CD14-positive monocyte (primary cell): ENCODE measurements around the gene TEAD4. TPM values are rescaled to one million over a fixed set of nuclear protein-coding genes. Genes with fewer than 3 reads are reported as not detected.

Experiments used
- DNase-seq, 3 donors: peaks; one replicate each; pipeline ENCODE4 v3.0.0-alpha.2; 2011 to 2022
- H2AFZ ChIP-seq: 2 replicates; pipeline ENCODE4 v1.6.0; 2012; ENCODE audit warnings: mild to moderate bottlenecking, low read depth, low read length, inconsistent platforms; ENCODE audit not compliant: insufficient read depth, poor library complexity, severe bottlenecking
- H3K27ac ChIP-seq, 2 donors: 1 replicate in 1 of 2; 2 replicates in 1 of 2; pipeline ENCODE4 v1.5.1; 2012 to 2013; ENCODE audit warnings: low read length in 2 of 2, control low read depth in 1 of 2, inconsistent platforms in 1 of 2, low read depth in 1 of 2, mild to moderate bottlenecking in 1 of 2
- H3K27me3 ChIP-seq, 2 donors: one replicate each; pipeline versions ENCODE4 v1.6.0 to v1.6.1; 2011 to 2013; ENCODE audit warnings: low read length in 2 of 2; ENCODE audit not compliant: control insufficient read depth in 2 of 2, insufficient read depth in 2 of 2
- H3K36me3 ChIP-seq, 2 donors: replicated peaks in 1 of 2; 1 replicate in 1 of 2; 2 replicates in 1 of 2; pipeline versions ENCODE4 v1.5.1 to v1.6.1; 2012 to 2013; ENCODE audit warnings: low read length in 2 of 2, control low read depth in 1 of 2, inconsistent platforms in 1 of 2, mild to moderate bottlenecking in 1 of 2; ENCODE audit not compliant: insufficient read depth in 2 of 2, control insufficient read depth in 1 of 2
- H3K4me1 ChIP-seq, 2 donors: 1 replicate in 1 of 2; 2 replicates in 1 of 2; pipeline versions ENCODE4 v1.5.1 to v1.6.1; 2012 to 2013; ENCODE audit warnings: low read length in 2 of 2, control low read depth in 1 of 2, inconsistent platforms in 1 of 2, mild to moderate bottlenecking in 1 of 2, moderate library complexity in 1 of 2; ENCODE audit not compliant: insufficient read depth in 2 of 2, control insufficient read depth in 1 of 2
- H3K4me2 ChIP-seq: replicated peaks from 2 replicates; pipeline ENCODE3; 2012; ENCODE audit warnings: low read length, moderate library complexity, mild to moderate bottlenecking; ENCODE audit not compliant: poor library complexity, severe bottlenecking; ENCODE audit errors: extremely low read depth
- H3K4me3 ChIP-seq, 3 experiments: fragments of 200-600 bp in 1 of 3; sonication (generic) in 1 of 3; replicated peaks in 1 of 3; 1 replicate in 2 of 3; 2 replicates in 1 of 3; pipeline ENCODE4 v1.5.1; 2011 to 2013; ENCODE audit warnings: low read length in 3 of 3, mild to moderate bottlenecking in 3 of 3, control low read depth in 2 of 3, low read depth in 2 of 3, inconsistent platforms in 1 of 3, moderate library complexity in 1 of 3
- H3K79me2 ChIP-seq: 2 replicates; pipeline ENCODE4 v1.6.0; 2012; ENCODE audit warnings: mild to moderate bottlenecking, control low read depth, inconsistent platforms, low read length, moderate library complexity; ENCODE audit not compliant: insufficient read depth
- H3K9ac ChIP-seq: 2 replicates; pipeline ENCODE4 v1.6.0; 2017; ENCODE audit warnings: low read length, mild to moderate bottlenecking; ENCODE audit not compliant: insufficient read depth, poor library complexity, severe bottlenecking
- H3K9me3 ChIP-seq, 2 donors: replicated peaks in 1 of 2; 1 replicate in 1 of 2; 2 replicates in 1 of 2; pipeline versions ENCODE4 v1.5.1 to v1.6.1; 2012 to 2013; ENCODE audit warnings: low read length in 2 of 2, control low read depth in 1 of 2; ENCODE audit not compliant: control insufficient read depth in 1 of 2, insufficient read depth in 1 of 2
- H4K20me1 ChIP-seq: 2 replicates; pipeline ENCODE4 v1.6.0; 2012; ENCODE audit warnings: mild to moderate bottlenecking, low read length, control low read depth, moderate library complexity; ENCODE audit not compliant: insufficient read depth
- H3K27ac Mint-ChIP-seq, 7 donors: one replicate each; pipeline ENCODE4 v1.8.0; 2020; ENCODE audit warnings: mild to moderate bottlenecking in 7 of 7, mixed read lengths in 7 of 7, moderate library complexity in 6 of 7, inconsistent platforms in 2 of 7
- H3K27me3 Mint-ChIP-seq, 3 donors: one replicate each; pipeline ENCODE4 v1.8.0; 2021 to 2022; ENCODE audit warnings: low read depth in 3 of 3, mild to moderate bottlenecking in 3 of 3, mixed read lengths in 3 of 3, moderate library complexity in 3 of 3, inconsistent platforms in 1 of 3
- H3K36me3 Mint-ChIP-seq, 2 donors: one replicate each; pipeline ENCODE4 v1.8.0; 2020; ENCODE audit warnings: mixed read lengths in 2 of 2, inconsistent platforms in 1 of 2, mild to moderate bottlenecking in 1 of 2
- H3K4me1 Mint-ChIP-seq: one replicate; pipeline ENCODE4 v1.8.0; 2020; ENCODE audit warnings: mild to moderate bottlenecking, mixed read lengths
- H3K4me3 Mint-ChIP-seq, 2 donors: one replicate each; pipeline ENCODE4 v1.8.0; 2020; ENCODE audit warnings: mild to moderate bottlenecking in 2 of 2, mixed read lengths in 2 of 2, moderate library complexity in 1 of 2
- H3K9me3 Mint-ChIP-seq, 7 donors: one replicate each; pipeline ENCODE4 v1.8.0; 2020 to 2022; ENCODE audit warnings: mixed read lengths in 7 of 7, mild to moderate bottlenecking in 6 of 7, moderate library complexity in 6 of 7, inconsistent platforms in 2 of 7
- WGBS: methylation state at CpG from one replicate; pipeline ENCODE4 v1.1.5; 2013; ENCODE audit warnings: missing lambda C conversion rate; ENCODE audit not compliant: insufficient coverage; 5-methylcytosine and 5-hydroxymethylcytosine counted together
- intact Hi-C, 2 donors: fragments of 100-400 bp; cut with micrococcal nuclease; formaldehyde crosslinking; loops; one replicate each; pipeline versions ENCODE4 v1.15.0 to v1.15.1; 2023
- polyA plus RNA-seq, 3 donors: library from polyadenylated mRNA; depleted of rRNA in 1 of 3; unstranded in 2 of 3; stranded (reverse) in 1 of 3; fragments of 300-500 nt in 2 of 3; fragments of >200 nt in 1 of 3; fragmentation: Illumina TruSeq in 2 of 3; gene quantifications; 1 replicate in 2 of 3; 2 replicates in 1 of 3; pipeline ENCODE4 v1.2.3, GENCODE V29; 2012 to 2021
- TF ChIP-seq, protein P1 (sequence below): fragments of 200-600 bp; IDR thresholded peaks from one replicate; pipeline ENCODE4 v1.8.0; 2022; ENCODE audit warnings: antibody characterized with exemption, mild to moderate bottlenecking

Gene TEAD4
- polyA plus RNA-seq, 3 donors: not detected

GRCh38 chr12:2919249-2919648, 39.9 kb upstream of the TEAD4 start:
- Mint-ChIP-seq H3K9me3 (no peaks in the 10 kb centered on the region), H3K27ac (no peak overlapping the region), H3K27me3 (peaks cover 0 to 2% (median 0%) of the 10 kb centered on the region in 3 donors), H3K4me3 (no peak overlapping the region), H3K36me3 (peaks cover 4 to 10% of the 10 kb centered on the region in 2 donors), H3K4me1 (no peaks in the 10 kb centered on the region)
- Histone ChIP-seq H2AFZ (no peak overlapping the region), H3K27me3 (no peaks in the 10 kb centered on the region), H3K27ac (no peak overlapping the region), H3K4me2 (no peak overlapping the region), H3K4me3 (no peak overlapping the region), H4K20me1 (no peaks in the 10 kb centered on the region), H3K79me2 (no peaks in the 10 kb centered on the region), H3K9ac (no peak overlapping the region), H3K36me3 (no peaks in the 10 kb centered on the region), H3K9me3 (no peaks in the 10 kb centered on the region), H3K4me1 (no peaks in the 10 kb centered on the region)
- WGBS: 60% methylated on average over 1 of the region's 2 CpGs
- intact Hi-C loops: no loop called here
- DNase-seq: no peak
- TF ChIP-seq, protein P1, sequence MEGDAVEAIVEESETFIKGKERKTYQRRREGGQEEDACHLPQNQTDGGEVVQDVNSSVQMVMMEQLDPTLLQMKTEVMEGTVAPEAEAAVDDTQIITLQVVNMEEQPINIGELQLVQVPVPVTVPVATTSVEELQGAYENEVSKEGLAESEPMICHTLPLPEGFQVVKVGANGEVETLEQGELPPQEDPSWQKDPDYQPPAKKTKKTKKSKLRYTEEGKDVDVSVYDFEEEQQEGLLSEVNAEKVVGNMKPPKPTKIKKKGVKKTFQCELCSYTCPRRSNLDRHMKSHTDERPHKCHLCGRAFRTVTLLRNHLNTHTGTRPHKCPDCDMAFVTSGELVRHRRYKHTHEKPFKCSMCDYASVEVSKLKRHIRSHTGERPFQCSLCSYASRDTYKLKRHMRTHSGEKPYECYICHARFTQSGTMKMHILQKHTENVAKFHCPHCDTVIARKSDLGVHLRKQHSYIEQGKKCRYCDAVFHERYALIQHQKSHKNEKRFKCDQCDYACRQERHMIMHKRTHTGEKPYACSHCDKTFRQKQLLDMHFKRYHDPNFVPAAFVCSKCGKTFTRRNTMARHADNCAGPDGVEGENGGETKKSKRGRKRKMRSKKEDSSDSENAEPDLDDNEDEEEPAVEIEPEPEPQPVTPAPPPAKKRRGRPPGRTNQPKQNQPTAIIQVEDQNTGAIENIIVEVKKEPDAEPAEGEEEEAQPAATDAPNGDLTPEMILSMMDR: no peak

DNA sequence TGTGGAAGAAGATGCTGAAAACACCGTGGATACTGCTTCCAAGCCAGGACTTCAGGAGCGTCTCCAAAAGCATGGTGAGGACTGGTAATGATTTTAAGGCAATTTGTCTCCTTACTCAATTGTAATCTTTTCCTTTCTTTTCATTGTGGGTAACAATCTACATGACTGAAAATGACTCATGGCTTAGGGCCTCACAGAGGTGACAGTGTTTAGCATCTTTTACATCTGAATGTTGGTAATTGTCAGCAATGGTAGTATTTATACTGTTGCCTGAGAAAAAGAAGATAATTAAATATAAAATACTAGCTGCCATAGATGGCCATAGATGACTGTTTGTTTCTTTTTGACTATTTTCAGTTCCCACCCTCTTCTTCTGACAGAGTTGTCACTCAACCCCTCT, 36.9 kb upstream of the TEAD4 start:
- H3K9me3 Mint-ChIP-seq: no peaks in the 10 kb centered on the region
- H3K4me3 Mint-ChIP-seq: no peak overlapping the region
- TF ChIP-seq, protein P1: no peak
- Histone ChIP-seq H3K9me3 (no peaks in the 10 kb centered on the region), H4K20me1 (no peaks in the 10 kb centered on the region), H3K79me2 (no peaks in the 10 kb centered on the region), H3K4me3 (no peak overlapping the region), H3K27ac (no peak overlapping the region), H3K9ac (no peak overlapping the region), H3K4me1 (no peaks in the 10 kb centered on the region), H3K36me3 (no peaks in the 10 kb centered on the region), H3K27me3 (no peaks in the 10 kb centered on the region), H2AFZ (no peak overlapping the region), H3K4me2 (no peak overlapping the region)
- intact Hi-C loops: no loop called here
- peaks cover 6 to 10% of the 10 kb centered on the region in 2 donors for H3K36me3 Mint-ChIP-seq
- no peak overlapping the region for H3K27ac Mint-ChIP-seq
- H3K4me1 Mint-ChIP-seq: no peaks in the 10 kb centered on the region
- peaks cover 0 to 2% (median 0%) of the 10 kb centered on the region in 3 donors for H3K27me3 Mint-ChIP-seq
- WGBS: no CpG with 5 or more reads among the region's 2 CpGs
- no peak for DNase-seq
